Measurements from ENCODE around the gene SAC3D1.

The SAC3D1 gene

GRCh38 chr11:65059959-65060824, 19.2 kb downstream of the SAC3D1 start:
- DNase-seq (ENCODE audit: low read depth in 2 of 2) = no peak

- DNase-seq (ENCODE audit: low read depth in 2 of 2) = no peak
Observed at GRCh38 chr11:65060913-65061408, 20.0 kb downstream of the SAC3D1 start.

GRCh38 chr11:65063532-65063931, 22.5 kb downstream of the SAC3D1 start:
- no peak for DNase-seq (ENCODE audit: low read depth in 2 of 2)

GRCh38 chr11:65064847-65065240, 23.8 kb downstream of the SAC3D1 start:
- DNase-seq (ENCODE audit: low read depth in 2 of 2) = no peak

DNA sequence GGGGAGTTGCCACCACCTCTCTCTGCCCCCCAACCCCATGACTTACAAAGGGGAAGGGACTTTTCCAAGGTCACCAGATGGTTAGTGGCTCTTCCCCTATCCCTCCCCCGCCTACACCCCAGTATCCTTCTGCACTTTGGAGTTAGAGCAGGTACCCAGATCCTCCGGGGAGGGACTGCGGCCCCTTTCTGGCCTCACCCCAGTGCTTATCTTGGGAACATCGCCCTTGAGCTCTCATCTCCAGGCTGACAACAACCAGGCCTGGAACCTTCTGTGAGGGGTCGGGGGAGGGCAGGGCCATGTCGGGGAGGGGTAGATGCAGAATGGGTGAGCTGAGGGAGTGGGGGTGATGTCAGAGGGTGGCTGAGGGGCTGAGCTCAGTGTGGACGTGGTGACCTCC, 24.8 kb downstream of the SAC3D1 start:
- no peak for DNase-seq (ENCODE audit: low read depth in 2 of 2)

GRCh38 chr11:65066315-65066714, 25.3 kb downstream of the SAC3D1 start:
- no peak for DNase-seq (ENCODE audit: low read depth in 2 of 2)

DNA sequence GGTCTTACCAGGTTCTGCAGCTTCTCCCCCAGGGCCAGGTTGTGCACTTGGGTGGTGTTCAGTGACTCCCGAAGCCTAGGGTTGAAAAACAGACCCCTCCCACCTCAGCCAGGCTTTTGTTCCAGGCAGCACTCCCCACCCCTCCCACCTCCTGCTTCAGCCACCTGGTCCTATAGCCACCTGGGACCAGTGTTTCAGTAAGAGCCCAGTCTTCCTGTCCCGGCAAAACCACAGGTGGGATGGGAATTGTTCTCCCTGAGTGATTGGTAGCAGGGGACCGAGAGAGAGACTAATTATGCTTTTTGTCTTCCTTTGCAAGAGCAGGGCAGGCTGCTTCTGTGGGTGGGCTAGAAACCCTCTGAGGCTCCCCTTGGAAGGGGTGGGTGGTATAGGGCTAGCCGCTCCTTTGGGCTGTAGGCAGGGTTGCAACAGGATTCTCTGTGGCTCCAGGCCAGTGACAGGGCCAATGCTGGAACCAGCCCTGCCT, 25.8 kb downstream of the SAC3D1 start:
- no peak for DNase-seq (ENCODE audit: low read depth in 2 of 2)

- DNase-seq (ENCODE audit: low read depth in 2 of 2) = no peak
Observed at GRCh38 chr11:65067446-65067845, 26.4 kb downstream of the SAC3D1 start.

GRCh38 chr11:65069217-65069616, 28.2 kb downstream of the SAC3D1 start:
- no peak for DNase-seq (ENCODE audit: low read depth in 2 of 2)

DNA sequence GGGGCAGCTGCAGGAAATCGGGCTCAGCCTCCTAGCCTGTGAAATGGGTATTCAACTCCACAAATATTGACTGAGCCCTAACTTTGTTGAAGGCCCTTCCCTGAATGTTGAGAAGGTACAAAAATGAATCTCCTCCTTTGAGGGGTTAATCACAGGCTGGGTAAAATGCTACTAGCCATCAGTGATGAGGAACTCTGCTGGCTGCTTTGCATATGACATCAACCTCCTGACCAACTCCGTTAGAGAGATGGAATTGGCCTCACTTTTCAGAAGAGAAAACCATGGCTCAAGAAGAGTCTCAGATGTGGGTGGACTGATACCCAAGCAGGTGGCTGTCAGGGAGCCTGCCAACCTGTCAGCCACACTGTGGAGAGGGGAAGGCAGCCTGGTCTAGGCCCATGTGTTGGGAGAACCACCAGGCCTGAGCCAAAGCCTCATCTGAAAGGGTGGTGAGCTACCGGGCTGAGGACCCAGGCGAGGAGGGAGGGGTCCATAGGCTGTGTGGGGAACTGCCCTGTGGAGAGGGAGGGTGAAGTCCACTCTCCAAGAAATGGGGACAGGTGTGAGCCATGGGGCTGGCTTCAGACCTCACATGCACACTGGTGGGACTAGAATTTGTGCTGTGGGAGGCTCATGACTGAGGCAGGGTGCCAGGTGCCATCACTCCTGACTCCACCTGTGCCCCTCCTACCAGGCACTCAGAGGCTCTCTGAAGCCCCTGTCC, 31.1 kb downstream of the SAC3D1 start:
- no peak for DNase-seq (ENCODE audit: low read depth in 2 of 2)

- DNase-seq (ENCODE audit: low read depth in 2 of 2) = no peak
Observed at GRCh38 chr11:65072631-65072966, 31.6 kb downstream of the SAC3D1 start.

DNA sequence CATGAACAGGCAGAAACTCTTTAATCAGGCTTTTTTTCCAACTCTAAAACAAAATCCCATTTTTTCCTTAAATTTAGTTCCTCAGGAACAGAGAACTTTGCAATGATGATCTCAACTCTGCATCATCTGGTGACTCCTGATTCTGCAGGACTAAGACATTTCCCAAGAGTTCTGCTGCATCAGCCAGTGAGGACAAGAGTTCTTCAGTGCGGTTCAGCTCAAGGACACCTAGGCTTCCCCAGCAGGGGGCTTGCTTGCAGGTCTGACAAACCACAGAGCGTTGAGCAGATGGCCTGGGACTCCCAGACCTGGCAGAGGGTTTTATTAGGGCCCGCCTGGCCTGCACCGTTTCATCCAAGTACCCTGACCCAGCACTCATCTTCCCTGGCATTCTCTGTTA, 36.4 kb downstream of the SAC3D1 start:
- no peak for DNase-seq (ENCODE audit: low read depth in 2 of 2)

DNA sequence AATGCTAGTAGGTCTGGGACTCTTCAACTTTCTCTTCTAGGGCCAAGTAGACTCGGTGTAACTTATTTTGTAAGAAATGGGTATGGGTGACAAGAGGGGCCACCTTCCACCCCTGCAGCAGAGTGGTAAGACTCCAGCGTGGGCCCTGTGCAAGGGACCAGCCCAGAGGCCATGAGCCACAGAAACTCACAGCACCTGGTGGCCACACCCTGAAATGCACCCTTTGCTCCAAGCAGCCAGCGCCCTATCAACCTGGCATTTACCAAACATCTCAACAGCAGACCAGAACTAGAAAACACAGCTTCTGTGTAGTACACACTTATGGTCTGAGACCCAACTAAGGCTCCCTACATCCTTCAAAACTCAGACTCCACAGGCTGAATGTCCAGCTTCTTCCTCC, 37.1 kb downstream of the SAC3D1 start:
- DNase-seq (ENCODE audit: low read depth in 2 of 2) = peak; percentile 53 to 60

- no peak for DNase-seq (ENCODE audit: low read depth in 2 of 2)
Observed at GRCh38 chr11:65078786-65079342, 37.9 kb downstream of the SAC3D1 start.

- DNase-seq (ENCODE audit: low read depth in 2 of 2) = no peak
Observed at GRCh38 chr11:65083134-65083833, 42.3 kb downstream of the SAC3D1 start.

DNA sequence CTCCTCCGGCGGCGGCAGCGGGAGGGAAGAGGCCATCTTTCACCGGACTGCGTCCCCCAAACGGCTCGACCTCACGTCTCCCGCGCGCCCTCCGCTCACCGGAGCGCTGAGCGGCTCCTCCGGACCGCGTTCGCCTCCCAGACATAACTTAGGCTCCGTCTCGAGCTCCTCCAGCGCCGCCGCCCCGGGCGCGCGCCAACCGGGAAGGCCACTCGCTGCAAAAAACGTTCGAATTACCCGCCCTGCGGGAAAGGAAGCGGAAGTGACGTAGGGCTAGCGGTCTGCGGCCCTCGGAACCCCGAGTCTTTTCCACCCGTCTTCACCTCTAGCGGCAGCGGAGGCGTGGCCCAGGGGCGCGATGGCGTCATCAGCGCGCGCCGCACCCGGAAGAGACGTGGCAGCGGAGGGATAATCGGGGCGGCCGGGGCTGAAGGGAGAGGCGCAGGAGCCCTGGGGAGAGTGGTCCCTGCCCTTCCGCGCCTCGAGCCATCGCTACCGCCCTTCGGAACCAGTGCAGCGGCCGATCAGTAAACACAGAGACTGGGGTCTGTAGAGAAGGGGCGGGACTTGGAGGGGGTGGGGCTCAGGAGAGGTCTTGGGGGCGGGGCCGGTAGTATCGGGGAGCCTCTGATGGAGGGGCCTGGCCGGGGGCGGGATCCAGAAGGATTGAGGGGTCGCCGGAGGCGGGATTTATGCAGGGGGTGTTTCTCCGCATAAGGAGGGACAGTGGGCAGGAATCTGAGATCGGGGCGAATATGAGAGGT, 43.0 kb downstream of the SAC3D1 start, which contains the start of the genes CDCA5 and ZFPL1:
TSS of gene CDCA5 (minus strand) at position 207 of the 764 bp plus-strand sequence. CDS start at position 145, 62 bp downstream.
TSS of gene ZFPL1 (plus strand) at position 389 of the 764 bp plus-strand sequence. CDS start 477 bp downstream, outside the sequence.
- peak; percentile 91 to 94 for DNase-seq (ENCODE audit: low read depth in 2 of 2)

DNA sequence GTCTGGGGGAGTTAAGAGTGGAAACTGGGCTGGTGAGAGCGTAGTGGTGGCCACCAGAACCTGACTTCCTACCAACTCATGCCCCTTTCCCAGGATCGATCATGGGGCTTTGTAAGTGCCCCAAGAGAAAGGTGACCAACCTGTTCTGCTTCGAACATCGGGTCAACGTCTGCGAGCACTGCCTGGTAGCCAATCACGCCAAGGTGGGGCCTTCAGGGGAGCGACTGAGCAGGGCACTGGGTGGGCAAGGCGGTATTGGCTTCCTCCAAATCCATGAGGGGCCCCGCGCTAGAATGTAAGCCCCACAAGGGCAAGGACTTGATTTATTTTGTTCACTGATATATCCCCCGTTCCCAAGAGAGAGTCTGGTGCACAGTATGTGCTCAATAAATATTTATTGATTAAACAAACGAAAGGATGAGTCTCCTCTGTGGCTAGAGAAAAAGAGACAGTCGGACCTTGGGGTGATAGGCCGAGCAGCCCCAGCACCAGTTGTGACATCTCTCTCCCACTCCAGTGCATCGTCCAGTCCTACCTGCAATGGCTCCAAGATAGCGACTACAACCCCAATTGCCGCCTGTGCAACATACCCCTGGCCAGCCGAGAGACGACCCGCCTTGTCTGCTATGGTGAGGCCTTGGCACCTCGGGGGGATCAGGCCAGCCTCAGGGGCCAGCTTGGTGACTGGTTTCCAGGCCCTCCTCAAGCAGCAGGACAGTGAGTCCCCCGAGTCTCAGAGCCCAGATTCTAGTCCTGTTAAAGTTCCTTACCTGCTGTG, 43.8 kb downstream of the SAC3D1 start:
- DNase-seq (ENCODE audit: low read depth in 2 of 2) = no peak

GRCh38 chr11:65085446-65085845, 44.4 kb downstream of the SAC3D1 start:
- DNase-seq (ENCODE audit: low read depth in 2 of 2) = no peak

GRCh38 chr11:65086809-65087208, 45.8 kb downstream of the SAC3D1 start:
- no peak for DNase-seq (ENCODE audit: low read depth in 2 of 2)

- no peak for DNase-seq (ENCODE audit: low read depth in 2 of 2)
Observed at GRCh38 chr11:65087216-65087615, 46.2 kb downstream of the SAC3D1 start.

Measured in activated CD4-positive, alpha-beta T cell treated with anti-CD3 and anti-CD28 coated beads for 24 hours (primary cell).